GM21576 (cell line): ENCODE data around the gene RPL39L.
"Not testable (repeated sequence)": the region's sequence is repeated elsewhere in the genome, so short reads cannot be mapped to it uniquely, and the experiment has no call there.

Experiments
- ATAC-seq: cut with Tn5 transposase; IDR thresholded peaks from one replicate; pipeline ENCODE4 v1.9.1; 2021; ENCODE audit warnings: mild to moderate bottlenecking, moderate library complexity; ENCODE audit not compliant: unreplicated experiment

The RPL39L gene

DNA sequence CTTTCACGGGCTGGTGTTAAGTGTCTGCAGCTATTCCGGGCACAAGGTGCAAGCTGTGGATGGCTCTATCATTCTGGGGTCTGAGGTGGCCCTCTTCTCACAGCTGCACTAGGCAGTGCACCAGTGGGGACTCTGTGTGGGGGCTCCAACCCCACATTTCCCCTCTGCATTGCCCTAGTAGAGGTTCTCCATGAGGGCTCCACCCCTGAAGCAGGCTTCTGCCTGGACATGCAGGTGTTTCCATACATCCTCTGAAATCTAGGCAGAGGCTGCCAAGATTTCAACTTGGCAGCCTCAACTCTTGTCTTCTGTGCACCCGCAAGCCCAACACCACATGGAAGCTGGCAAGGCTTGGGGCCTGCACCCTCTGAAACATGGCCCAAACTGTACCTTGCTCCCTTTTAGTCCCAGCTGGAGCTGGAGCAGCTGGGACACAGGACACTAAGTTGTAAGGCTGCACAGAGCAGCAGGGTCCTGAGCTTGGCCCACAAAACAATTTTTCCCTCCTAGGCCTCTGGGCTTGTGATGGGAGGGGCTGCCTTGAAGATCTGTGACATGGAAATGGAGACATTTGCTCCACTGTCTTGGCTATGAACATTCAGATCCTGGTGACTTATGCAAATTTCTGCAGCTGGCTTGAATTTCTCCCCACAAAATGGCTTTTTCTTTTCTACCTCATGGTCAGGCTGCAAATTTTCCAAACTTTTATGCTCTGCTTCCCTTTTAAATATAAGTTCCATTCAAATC lies 6.0 kb upstream of the RPL39L start:
- no peak for ATAC-seq

GRCh38 chr3:187139895-187140253 lies 578 bp upstream of the RPL39L start:
- no peak for ATAC-seq

- no peak for ATAC-seq
These were observed 2.4 kb downstream of the RPL39L start for GRCh38 chr3:187136936-187137335.

DNA sequence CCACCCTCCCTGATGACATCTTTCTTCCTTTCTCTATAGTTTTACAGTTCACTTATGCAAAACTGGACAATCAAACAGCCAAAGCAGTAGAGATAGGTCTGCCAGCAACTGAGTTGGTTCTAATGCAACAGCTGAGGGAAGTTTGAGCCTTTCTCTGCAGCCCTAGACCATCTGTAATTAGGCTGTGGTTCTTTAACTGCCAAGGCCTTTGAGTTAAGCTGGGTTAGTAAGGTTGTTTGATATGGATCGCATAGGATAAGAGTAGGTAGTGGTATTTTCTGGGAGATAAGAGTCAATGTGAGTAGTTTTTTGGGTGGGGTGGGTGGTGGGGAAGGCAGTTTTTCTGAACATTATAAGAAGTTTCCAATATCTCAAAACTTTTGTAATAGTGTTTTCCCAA lies 3.0 kb downstream of the RPL39L start:
- no peak for ATAC-seq

DNA sequence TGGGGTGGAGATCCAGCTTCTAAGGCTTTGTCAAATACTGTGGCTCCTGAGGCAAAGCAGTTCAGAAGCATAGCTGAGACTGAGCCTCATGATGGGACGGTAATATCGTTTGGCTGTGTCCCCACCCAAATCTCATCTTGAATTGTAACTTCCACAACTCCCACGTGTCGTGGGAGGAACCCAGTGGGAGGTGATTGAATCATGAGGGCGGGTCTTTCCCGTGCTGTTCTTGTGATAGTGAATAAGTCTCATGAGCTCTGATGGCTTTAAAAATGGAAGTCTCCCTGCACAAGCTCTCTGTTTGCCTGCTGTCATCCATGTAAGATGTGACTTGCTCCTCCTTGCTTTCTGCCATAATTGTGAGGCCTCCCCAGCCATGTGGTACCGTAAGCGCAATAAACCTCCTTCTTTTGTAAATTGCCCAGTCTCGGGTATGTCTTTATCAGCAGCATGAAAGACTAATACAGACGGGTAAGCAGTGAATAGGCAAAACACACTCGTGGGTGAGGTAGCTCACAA lies 4.1 kb downstream of the RPL39L start:
- not testable (repeated sequence) for ATAC-seq

DNA sequence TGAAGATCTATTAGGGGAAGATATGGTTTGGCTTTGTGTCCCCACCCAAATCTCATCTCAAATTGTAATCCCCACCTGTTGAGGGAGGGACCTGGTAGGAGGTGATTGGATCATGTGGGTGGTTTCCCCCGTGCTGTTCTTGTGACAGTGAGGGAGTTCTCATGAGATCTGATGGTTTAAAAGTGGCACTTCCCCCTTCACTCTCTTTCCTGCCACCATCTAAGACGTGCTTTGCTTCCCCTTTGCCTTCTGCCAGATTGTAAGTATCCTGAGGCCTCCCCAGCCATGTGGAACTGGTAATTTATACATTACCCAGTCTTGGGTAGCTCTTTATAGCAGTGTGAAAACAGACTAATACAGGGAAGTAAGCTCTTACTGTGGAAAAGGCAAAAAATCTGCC lies 6.1 kb downstream of the RPL39L start:
- ATAC-seq, result not testable (repeated sequence)

DNA sequence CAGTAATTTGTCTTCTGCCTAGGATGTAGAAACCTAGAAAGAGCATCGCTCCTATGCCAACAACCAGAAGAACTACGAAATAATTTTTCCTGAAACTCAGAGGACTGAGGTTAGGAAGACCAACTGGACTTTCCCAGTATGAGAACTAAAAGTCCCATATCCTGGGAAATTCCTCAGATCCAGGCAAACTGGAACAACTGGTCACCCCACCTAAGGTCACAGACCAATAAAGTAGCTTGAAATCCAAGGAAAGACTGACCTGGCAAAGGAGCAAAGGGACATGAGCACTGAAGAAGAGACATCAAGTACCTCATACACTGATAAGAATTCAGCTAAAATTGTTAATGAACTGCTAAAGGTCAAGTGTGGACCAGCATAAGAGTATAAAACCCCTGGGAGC lies 6.6 kb downstream of the RPL39L start:
- no peak for ATAC-seq

DNA sequence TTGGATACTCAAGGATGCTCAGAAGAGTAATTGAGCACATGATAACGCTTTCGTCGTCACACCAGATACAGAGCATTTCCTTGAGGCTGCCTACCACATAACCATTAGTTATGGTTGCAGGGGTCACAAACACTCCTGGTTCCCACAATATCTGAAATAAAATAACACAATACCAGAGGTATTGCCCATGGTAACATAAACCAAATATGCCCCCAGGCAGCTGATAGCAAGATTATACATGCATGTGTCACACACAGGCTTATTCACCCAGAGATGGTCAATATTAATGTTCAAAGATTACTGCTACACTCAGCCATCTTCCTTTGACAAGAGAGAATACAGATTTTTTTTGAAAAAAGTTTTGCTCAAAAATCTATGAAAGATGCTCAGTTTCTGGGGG lies 7.3 kb downstream of the RPL39L start:
- no peak for ATAC-seq

DNA sequence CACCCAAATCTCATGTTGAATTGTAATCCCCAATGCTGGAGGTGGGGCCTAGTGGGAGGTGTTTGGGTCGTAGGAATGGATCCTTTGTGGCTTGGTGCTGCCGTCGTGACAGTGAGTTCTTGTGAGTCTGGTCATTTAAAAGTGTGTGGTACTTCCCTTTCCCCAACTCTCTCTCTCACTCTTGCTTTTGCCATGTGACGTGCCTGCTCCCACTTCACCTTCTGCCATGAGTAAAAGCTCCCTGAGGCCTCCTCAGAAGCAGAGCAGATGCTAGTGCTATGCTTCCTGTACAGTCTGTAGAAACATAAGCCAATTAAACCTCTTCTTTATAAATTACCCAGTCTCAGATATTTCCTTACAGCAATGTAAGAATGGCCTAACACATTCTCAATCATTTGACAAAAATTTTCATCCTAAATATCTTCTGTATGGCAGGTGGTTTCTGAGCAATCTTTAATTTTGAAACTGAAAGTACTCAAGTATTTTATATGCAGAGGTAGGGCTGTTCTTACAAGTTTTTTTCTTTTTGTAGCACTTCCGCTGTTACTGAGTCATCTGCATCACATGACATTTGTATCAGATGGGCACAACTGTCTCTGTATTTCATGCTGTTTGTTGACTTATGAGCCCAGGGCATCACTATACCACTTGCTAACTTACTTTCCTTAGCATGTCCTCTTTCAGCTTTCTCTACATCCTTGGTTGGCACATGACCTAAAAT lies 8.8 kb downstream of the RPL39L start:
- peak; percentile 84 for ATAC-seq

GRCh38 chr3:187125319-187126031 lies 13.8 kb downstream of the RPL39L start:
- ATAC-seq, result peak; percentile 82

- ATAC-seq, result no peak
These were observed 17.0 kb downstream of the RPL39L start for GRCh38 chr3:187122261-187122660.

GRCh38 chr3:187120326-187120725 lies 19.0 kb downstream of the RPL39L start:
- ATAC-seq, result peak; percentile 48

GRCh38 chr3:187114511-187114910 lies 24.8 kb downstream of the RPL39L start:
- ATAC-seq, result no peak

GRCh38 chr3:187112934-187113793 lies 26.1 kb downstream of the RPL39L start:
- ATAC-seq, result no peak

- no peak for ATAC-seq
These were observed 29.1 kb downstream of the RPL39L start for GRCh38 chr3:187110156-187110555.

DNA sequence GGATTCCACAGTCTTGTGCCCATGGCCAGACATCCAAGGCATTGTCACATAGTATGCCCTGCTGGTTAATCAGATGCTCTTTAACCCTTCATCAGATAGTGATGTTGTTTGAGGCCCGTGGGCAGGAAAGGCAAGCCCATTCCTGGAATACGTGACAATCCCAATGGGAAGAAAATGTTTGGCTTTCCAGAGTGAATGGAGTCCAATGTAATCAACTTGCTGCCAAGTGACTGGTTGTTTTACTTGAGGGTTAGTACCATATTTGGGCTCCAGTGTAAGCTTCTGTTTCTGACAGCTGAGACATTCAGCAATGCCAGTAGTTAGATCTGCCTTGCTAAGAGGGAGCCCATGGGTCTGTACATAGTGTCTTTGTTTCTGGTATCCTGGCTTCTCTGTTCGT lies 31.3 kb downstream of the RPL39L start:
- ATAC-seq, result no peak

DNA sequence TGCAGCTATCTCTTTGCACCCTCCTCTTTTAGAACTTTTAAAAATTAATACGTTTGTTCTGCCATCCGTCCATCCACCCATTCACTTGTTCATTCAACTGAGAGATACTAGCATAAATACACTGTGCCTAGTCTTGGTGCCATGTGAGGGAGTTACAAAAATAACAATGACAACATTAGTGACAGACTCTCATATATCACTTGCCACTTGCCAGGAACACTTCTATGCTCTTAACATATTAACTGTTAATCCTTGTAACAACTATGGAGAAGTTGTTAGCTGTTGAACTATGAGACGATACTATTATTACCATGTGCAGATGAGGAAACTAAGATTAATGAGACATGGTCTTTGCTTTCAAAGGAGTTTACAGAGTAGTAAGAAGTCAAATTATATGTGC lies 33.6 kb downstream of the RPL39L start:
- no peak for ATAC-seq

DNA sequence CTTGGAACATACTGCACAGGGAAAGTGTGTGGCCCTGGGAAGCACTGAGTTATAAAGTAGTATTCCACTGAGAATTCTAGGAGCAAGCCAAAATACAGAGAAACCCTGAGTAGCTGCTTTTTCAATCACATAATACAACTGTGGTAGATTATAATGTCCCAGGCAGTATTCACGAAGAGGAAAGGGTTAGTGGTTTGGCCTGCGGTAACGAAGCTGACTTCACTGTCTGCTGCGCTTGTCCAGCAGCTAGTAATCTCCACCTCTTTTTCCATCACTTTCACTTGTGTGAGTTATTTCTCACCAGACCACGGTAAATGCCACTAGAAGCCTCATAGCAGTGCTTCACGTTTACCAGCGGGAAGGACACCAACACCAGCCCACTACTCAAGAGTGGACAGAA lies 34.4 kb downstream of the RPL39L start:
- ATAC-seq, result no peak

GRCh38 chr3:187104342-187104741 lies 35.0 kb downstream of the RPL39L start:
- ATAC-seq, result no peak

- no peak for ATAC-seq
These were observed 36.0 kb downstream of the RPL39L start for GRCh38 chr3:187103251-187103650.
